Epithelial cell of proximal tubule (primary cell): ENCODE measurements around the gene DNAJB2. TPM values are rescaled to one million over a fixed set of nuclear protein-coding genes. Genes with fewer than 3 reads are reported as not detected.
"Not testable (repeated sequence)": the region's sequence is repeated elsewhere in the genome, so short reads cannot be mapped to it uniquely, and the experiment has no call there.

Experiments used
- DNase-seq: peaks from one replicate; pipeline ENCODE4 v3.0.0-alpha.2; 2011; ENCODE audit warnings: low read depth
- H3K4me3 ChIP-seq: 2 replicates; pipeline ENCODE4 v1.5.1; 2011; ENCODE audit warnings: low read depth, mild to moderate bottlenecking, low read length
- CTCF ChIP-seq: conservative IDR thresholded peaks from 2 replicates; pipeline ENCODE4 v1.5.1; 2012; ENCODE audit warnings: low read depth, mild to moderate bottlenecking, low read length
- total RNA-seq: library from RNA; depleted of rRNA; stranded (reverse); fragments of >200 nt; gene quantifications from 2 replicates; pipeline ENCODE4 v1.2.3, GENCODE V29; 2015

The DNAJB2 gene
- total RNA-seq, 1 donor from 2014 or later = 54.8 TPM

DNA sequence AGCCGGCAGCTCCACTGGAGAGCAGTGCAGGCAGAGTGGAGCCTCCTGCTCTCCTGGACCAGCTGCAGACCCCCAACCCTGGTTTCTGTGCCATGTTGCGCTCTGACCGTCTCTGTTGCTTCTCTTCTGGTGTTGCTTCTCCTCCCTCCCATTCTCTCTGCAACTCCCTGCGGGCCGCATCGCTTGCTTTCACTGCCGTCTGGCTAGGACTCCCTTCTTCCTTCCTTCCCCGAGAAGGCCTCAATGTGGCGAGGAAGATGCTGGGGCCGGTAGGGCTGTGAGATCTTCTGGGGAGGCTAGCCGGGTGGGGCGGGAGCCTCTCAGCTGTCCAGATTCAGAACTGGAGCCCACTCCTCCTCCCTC, 6.2 kb downstream of the DNAJB2 start:
- H3K4me3 ChIP-seq = no peak overlapping the region
- TF ChIP-seq CTCF = no peak
- no peak for DNase-seq

DNA sequence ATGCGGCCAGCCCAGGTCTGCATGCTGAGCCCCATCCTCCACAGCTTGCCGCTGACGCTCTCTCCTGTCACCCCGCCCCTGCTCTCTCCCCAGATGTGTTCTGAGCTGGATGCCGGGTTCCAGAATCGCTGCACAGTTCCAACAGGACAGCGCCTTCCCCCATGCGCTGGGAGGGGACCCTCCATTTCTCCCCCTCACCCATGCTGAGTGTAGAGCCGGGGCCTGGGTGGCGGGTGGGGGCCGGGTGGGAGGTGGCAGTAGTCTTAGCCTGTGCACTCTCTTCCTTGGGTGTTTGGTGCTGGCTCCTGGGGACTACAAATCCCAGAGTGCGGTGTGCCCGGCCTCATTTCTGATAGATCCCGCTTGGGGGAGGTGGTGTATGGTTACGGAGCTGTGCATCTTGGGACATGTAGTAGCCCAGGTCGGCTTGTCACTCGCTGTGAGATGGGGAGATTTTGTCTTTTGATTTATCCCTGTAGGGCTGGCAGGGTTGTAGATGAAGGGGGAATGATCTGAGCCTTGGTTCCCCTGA, 6.8 kb downstream of the DNAJB2 start:
- no peak for DNase-seq
- H3K4me3 ChIP-seq = no peak overlapping the region
- TF ChIP-seq CTCF = no peak

DNA sequence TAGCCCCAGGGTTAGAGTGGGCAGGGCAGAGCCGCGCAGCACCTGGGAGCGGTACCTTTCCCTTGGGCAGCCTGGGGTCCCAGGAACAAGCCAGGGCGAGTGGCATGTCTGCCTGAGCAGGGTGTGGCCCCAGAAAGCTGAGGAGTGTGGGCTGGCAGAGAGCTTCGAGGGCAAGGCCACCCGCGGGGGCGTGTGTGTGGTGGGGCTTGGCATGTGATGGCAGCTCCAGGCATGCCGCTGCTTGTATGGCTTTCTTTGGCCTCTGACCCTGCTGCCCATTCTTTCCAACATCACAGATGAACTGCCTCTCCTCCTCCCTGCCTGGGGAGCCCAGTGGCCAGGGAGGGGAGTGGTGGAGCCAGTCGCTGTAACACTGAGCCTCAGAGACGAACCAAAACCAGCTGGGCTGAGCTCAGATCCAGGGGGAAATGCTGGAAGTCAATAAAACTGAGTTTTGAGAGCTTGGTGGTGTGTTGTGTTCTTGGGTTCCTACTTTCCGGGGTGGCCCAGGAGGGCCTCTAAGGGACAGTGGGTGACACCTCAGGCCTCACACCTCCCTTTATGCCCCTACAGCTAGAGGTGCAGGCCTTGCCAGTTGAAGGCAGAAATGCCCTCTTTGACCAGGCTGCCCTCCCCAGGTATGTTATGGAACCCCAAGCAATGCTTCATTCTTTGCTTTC, 7.4 kb downstream of the DNAJB2 start:
- H3K4me3 ChIP-seq = no peak overlapping the region
- TF ChIP-seq CTCF = no peak
- DNase-seq = no peak

- not testable (repeated sequence) for H3K4me3 ChIP-seq, DNase-seq
Measured at GRCh38 chr2:219287116-219287440, 7.9 kb downstream of the DNAJB2 start.

DNA sequence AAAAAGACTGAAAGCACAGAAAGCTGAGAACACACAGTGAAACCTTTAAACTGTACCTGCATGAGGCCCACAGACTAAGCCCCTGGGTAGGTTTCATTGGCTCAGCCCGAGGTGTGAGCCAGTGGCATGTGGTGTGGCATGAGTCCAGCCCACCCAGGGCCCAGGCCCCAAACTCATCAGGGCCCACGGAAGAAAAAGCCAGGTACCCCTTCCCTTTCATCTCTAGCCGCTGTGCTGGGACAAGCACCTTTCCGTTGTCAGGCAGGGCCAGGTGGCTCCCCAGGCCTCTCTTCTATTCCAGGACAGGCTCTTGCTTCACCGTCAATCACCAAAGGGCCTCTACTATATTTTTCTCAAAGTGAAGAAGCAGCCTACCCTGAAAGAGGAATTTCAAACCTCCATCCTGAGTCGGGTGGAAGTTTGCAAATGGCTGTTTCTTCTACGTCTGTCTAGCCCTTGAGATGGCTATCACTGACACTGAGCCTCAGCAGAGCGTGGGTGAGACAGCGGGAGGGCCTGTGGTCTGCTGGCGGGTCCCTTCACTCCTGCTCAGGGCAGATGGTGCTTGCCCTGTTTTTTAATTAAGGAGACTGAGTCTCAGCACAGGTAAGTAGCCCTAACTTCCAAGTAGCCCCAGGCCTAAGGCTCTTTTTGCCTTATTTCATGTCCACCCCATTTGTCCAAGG, 8.6 kb downstream of the DNAJB2 start:
- DNase-seq = no peak
- no peak overlapping the region for H3K4me3 ChIP-seq
- TF ChIP-seq CTCF = no peak

GRCh38 chr2:219289195-219289536, 10.0 kb downstream of the DNAJB2 start:
- no peak overlapping the region for H3K4me3 ChIP-seq
- DNase-seq = no peak
- no peak for TF ChIP-seq CTCF

DNA sequence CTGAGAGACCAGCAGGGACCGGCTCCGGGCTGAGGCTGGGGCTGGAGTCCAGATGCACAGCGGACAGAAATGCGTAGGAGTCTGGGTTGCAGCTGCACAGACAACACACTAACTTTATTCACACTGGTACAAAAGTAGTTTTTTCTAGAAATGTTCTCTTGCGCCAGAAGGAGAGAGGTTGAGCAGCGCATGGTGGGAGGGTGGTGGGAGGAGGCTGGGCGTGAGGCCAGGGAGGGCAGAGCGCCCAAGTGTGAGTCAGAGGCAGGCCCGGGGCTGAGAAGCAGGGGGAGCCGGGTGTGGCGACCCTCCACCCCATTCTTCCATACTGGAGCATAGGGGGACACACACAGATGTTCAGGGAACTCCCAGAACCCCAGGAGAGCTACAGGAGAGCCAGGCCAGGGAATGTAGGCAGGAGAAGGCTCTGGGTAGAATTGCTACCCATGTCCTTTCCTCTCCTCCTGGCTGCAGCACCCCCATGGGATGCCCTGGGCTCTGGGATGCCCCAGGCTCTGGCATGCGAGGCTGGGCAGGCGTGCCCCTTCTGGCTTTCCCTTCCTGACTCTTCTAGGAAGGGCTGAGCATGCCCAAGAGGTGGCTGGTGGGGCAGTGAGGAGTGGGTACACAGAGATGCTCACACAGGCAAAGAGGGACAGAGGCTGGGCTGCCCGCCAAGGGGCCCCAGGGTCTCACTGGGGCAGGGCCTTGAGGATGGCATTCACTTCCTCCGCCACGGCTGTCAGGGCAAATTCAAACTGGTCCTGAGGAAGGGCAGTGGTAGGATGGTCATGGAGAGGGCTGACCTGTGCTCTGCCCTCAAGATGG, 10.6 kb downstream of the DNAJB2 start:
- no peak for TF ChIP-seq CTCF
- H3K4me3 ChIP-seq = no peak overlapping the region
- DNase-seq = no peak
